GM12874 (cell line): ENCODE results near the gene UBXN11.

Source experiments
- TF ChIP-seq, protein P1 (sequence below): IDR thresholded peaks from 2 replicates; pipeline ENCODE4 v1.5.1; 2011; ENCODE audit warnings: low read depth, mild to moderate bottlenecking, control low read depth, low read length, moderate library complexity; ENCODE audit not compliant: insufficient read depth

The UBXN11 gene, protein sequence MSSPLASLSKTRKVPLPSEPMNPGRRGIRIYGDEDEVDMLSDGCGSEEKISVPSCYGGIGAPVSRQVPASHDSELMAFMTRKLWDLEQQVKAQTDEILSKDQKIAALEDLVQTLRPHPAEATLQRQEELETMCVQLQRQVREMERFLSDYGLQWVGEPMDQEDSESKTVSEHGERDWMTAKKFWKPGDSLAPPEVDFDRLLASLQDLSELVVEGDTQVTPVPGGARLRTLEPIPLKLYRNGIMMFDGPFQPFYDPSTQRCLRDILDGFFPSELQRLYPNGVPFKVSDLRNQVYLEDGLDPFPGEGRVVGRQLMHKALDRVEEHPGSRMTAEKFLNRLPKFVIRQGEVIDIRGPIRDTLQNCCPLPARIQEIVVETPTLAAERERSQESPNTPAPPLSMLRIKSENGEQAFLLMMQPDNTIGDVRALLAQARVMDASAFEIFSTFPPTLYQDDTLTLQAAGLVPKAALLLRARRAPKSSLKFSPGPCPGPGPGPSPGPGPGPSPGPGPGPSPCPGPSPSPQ

DNA sequence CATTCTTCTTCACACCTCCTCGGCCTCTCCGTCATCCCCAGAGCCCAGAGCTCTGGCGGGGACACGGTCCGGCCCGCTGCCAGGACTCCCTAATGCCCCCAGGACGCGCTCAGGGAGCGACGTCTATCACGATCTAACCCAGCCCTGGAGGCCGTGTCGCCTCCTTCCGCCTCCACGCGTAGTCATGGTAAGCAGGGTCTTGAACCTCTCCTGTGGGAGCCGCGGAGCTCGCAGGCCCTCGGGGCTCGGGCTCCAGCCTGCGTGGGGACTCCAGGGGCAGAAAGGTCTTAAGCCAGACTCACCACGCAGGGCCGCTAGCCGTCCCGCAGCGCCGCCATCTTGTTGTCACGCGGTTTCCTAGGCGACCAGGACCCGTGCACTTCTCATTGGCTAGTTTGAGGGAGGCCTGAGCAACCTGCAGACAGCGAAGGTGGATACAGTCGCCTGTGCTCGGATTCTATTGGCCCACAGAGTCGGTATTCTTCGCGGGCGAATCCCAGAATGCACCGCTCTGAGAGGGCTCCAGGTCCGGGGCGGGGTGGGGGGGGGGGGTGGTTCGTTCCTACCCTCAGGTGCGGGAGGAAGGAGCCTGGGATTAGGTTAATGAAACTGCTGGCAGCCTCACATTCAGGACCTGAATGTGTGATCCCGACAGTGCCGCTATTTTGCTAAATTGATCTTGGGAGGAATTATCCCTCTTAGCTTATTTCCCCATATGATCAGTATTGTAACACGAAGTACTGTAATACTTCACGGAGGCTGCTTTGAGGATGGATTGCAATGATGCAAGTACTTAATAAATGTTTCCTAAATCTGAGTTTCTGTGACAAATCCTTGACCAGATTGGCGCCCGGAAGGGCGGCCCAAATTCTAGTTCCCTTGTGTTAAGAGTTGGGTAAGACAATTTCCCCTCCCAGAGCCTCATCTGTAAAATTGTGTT is at the start of gene UBXN11:
Gene UBXN11 (minus strand): TSS at position 347 of the 940 bp plus-strand sequence. CDS start 3,753 bp downstream, outside the sequence.
- TF ChIP-seq, protein P1, sequence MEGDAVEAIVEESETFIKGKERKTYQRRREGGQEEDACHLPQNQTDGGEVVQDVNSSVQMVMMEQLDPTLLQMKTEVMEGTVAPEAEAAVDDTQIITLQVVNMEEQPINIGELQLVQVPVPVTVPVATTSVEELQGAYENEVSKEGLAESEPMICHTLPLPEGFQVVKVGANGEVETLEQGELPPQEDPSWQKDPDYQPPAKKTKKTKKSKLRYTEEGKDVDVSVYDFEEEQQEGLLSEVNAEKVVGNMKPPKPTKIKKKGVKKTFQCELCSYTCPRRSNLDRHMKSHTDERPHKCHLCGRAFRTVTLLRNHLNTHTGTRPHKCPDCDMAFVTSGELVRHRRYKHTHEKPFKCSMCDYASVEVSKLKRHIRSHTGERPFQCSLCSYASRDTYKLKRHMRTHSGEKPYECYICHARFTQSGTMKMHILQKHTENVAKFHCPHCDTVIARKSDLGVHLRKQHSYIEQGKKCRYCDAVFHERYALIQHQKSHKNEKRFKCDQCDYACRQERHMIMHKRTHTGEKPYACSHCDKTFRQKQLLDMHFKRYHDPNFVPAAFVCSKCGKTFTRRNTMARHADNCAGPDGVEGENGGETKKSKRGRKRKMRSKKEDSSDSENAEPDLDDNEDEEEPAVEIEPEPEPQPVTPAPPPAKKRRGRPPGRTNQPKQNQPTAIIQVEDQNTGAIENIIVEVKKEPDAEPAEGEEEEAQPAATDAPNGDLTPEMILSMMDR = no peak

DNA sequence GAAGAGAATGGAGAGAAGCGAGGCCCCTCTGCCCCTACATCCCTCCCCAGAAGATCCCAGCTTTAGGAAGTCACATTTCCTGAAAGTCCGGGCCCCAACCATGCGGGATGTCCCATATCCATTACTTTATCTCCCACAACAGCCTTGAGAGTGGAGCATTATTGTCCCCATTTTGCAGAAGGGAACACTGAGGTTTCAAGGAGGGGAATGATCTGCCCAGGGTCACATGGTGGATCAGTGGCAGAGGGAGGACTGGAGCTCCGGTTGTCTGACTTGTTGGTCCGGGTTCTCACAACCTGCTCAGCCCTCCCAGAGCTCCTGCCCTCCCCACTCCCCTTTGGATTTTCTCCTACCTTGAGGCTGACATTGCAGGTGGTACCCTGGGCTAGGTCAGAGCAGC is 49.7 kb upstream of the UBXN11 start:
- TF ChIP-seq, protein P1 = no peak

DNA sequence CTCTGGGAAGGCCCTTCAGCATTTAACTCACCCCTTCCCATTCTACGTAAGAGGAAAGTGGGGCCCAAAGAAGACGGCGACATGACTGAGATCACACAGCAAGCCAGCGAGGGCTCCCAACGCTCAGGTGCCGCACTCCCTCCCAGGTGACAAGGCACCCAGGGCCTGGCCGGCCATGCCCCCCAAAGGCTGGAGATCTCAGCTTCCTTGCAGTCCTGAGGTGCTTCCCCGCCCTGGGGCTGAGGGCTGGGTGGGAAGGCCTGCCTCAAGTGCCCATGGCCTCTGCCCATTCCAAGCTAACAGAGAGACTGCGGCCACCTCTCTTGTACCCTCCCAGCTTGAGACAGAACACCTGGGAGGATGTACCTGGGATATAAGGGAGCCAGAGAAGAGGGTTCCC is 48.5 kb upstream of the UBXN11 start:
- TF ChIP-seq, protein P1 = no peak

DNA sequence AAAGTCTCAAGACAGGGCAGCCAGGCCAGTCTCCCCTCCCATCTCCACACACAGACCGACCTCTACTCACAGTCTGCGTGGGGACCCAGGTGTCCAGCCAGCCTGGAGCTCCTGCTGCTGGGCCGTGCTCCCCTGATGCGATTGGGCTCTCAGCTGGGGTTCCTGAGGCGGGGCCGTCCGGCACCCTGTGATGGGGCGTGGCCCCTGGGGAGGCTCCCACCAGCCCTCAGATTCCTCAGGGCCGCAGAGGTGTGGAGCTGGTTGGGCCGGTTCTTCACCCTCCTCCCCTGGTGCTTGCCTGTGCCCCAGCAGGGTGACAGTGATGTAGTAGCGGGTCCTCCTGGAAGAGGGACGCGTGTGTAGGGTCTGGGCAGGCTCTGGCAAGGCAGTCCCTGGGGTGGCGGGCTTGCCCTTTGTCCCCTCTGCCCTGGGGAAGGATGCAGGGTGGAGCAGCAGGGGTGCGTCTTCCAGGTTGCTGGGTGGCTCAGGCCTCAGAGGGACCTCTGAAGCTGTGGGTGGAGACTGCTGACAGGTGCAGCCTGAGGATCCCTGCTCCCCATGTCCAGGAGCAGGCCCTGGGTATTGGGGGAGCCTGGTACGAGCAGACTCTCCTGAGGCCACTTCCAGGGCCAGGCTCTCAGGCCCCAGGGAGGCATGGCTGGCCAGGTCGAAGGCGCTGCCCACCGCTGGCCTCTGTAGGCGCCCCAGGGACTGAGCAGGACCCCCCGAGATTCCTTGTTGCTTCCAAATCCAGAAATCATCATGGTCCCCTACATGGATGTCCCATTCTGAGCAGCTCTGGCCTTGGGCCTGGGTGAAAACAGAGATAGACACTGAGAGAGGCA is 47.8 kb upstream of the UBXN11 start, which contains the start of gene CRYBG2:
Gene CRYBG2 (minus strand): TSS at position 155 of the 845 bp plus-strand sequence. CDS start 7,473 bp downstream, outside the sequence.
- TF ChIP-seq, protein P1 = no peak

DNA sequence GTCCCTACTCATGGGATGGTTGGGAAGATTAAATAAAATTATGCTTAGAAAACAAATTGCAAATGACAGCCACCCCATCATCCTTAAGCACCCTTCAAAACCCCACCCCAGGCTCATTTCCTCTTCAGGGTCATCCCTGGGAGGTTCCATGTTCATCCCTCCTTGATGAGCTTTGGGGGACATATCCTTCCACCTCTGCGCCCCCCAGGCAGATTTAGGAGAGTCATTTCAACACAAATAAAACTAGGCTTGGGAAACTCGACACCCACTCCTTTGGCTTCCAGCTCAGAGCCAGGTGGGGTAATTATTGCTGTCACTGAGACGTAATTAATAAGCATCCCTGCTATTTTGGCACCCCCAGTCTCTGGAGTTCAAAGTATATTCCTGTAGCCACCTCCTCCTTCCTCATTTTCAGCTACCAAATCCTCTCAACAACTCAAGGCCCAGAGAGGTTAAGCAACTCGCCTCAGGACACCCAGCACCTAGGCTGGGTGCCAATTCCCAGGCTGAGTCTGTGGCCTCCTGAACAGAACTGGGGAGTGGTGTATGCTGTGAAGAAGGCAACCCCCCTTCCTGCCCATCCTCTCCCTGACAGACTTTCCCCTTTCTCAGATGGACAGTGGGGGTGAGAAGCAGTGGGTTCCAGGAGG is 46.9 kb upstream of the UBXN11 start:
- TF ChIP-seq, protein P1 = no peak

DNA sequence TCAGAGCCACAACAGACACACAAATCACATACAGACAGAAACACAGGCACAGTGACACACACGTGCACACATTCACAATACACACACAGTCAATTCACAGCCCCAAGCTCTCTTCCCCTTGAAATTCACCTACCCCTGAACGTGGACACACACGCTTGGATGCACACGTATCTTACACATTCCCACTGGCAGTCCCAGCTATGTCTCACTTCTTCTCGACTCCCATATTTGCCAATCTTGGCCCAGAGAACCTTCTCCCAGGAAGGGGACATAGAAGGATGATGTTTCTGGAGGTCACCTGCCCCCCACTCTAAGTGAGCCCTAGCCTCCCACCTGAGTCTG is 45.9 kb upstream of the UBXN11 start:
- TF ChIP-seq, protein P1 = no peak
